DOHH2 (cell line): ENCODE measurements around the gene B3GAT2.

Experiments
- CTCF ChIP-seq: fragments of 200-600 bp; sonication (generic); IDR thresholded peaks from one replicate; pipeline ENCODE4 v1.5.1; 2014; ENCODE audit warnings: antibody characterized with exemption, mild to moderate bottlenecking, low read depth, low read length; ENCODE audit not compliant: poor library complexity, severe bottlenecking
- EZH2phosphoT487 ChIP-seq: fragments of 200-600 bp; sonication (generic); IDR thresholded peaks from 2 replicates; pipeline ENCODE4 v1.6.1; 2017; ENCODE audit warnings: borderline replicate concordance, mild to moderate bottlenecking, antibody characterized with exemption, low read length, moderate library complexity, mixed read lengths

- TF ChIP-seq CTCF (no peak), EZH2phosphoT487 (no peak)
These were observed 115.7 kb downstream of the B3GAT2 start for GRCh38 chr6:70841112-70841511.
